GM18498 (cell line): ENCODE data around the gene HSF2.

ENCODE experiments used
- ATAC-seq: cut with Tn5 transposase; IDR thresholded peaks from one replicate; pipeline ENCODE4 v1.9.1; 2021; ENCODE audit warnings: mild to moderate bottlenecking, moderate library complexity; ENCODE audit not compliant: unreplicated experiment

HSF2 gene, protein sequence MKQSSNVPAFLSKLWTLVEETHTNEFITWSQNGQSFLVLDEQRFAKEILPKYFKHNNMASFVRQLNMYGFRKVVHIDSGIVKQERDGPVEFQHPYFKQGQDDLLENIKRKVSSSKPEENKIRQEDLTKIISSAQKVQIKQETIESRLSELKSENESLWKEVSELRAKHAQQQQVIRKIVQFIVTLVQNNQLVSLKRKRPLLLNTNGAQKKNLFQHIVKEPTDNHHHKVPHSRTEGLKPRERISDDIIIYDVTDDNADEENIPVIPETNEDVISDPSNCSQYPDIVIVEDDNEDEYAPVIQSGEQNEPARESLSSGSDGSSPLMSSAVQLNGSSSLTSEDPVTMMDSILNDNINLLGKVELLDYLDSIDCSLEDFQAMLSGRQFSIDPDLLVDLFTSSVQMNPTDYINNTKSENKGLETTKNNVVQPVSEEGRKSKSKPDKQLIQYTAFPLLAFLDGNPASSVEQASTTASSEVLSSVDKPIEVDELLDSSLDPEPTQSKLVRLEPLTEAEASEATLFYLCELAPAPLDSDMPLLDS

DNA sequence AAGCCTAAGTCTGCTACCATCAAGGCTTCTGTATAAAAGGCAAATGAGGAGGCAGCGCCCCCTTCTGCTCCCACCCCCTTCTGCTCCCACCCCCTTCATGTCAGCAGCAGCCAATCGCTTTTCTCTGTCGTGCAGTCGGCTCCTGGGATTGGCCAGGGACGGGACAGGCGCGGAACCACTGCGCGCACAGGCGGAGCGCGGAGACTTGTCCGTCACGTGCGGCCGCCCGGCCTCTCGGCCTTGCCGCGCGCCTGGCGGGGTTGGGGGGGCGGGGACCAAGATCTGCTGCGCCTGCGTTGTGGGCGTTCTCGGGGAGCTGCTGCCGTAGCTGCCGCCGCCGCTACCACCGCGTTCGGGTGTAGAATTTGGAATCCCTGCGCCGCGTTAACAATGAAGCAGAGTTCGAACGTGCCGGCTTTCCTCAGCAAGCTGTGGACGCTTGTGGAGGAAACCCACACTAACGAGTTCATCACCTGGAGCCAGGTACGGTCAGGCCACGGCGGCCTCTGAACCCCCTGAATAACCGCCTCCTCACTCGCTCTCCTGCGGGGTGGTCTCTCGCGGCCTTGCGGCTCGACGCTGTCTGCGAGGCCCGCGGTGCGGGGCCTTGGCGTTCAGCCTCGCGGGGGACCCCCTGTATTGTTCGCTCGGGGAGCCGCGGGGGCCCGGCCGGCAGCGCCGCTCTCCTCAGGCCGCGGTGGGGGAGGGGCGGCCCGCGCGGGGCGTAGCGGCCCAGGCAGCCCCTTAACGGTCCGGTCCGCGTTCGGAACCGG is at the start of gene HSF2:
Gene HSF2 (plus strand): TSS at position 305 of the 773 bp plus-strand sequence. CDS start 86 bp downstream, at position 391.
- peak; percentile 99 for ATAC-seq

DNA sequence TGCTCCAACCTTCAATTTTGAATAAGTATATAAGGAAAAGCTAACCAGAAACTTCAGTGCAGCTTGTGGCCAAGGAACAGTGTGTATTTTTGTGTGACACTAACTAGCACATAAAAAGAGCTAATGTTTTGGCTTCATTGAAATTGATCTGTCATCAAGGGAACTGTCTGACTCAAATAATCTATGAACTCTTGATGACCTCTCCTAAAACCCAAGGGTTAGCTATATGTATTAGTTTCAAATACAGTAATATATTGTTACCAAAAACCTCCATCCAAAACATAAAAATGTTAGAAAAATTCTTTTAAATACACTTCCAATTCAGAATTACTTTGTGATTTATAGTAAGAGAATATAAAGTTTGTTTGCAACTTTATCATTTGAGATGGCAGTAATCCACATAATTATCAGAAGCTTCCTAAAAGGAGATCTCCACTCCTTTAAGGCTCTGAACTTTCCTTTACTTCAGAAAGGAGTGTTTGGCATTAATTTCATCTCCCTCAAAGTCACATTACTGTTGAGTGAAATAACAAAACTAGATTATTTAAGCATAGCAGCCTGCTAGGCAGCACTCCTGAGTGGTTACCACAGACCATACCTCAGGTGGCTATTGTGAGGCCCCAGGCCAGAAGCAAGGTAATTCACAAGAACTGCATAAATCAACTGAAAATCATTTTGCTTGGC is 46.3 kb upstream of the HSF2 start:
- ATAC-seq, result no peak

DNA sequence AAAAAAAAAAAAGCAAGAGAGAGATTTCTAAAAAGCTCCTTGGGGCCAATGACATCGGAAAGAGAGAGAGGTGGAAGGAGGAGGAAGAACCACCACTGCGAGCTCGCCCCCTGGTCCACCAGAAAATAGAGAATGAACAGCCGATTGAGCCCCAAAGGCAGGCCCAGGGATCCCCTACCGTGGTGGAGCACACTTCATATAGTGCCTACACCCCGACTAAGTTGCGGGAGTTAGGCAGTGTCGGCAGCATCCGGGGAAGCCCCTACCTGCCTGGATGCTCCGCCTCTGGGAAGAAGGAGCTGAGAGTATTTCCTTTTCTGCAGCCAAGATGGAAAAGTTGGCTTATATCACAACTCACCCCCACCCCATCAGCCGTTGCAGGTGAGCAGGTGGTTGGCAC is 38.6 kb upstream of the HSF2 start:
- ATAC-seq, result no peak

DNA sequence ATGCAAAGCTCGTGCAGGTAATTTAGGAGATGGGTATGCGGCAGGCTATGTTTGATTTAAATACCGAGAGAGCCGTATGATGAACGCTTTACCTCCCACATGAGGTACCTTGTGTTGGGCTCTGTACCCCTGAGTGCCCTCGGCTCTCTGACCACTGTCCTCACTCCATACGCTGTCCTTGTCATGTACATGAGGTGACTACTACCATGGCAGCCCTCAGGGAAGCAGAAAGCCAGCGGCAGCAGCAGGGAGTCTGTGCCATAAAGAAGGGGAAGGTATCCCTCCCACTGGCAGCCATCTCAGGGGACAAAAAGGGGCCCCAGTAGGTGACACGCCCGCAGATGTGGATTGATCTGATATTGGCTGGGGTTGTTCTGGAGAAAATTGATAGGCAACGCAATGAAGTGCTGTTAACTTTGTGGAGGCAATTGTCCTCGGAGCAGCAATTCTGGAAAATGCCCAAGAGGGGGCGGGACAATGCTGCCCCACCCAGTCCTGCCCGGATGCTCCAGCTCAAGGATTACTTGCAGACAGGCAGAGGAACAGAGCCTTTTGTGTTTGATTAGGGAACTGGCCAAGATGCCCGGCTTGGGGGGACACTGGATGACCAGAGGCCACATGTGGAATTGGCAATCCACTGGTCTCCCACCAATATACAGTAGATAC is 38.0 kb upstream of the HSF2 start:
- no peak for ATAC-seq

DNA sequence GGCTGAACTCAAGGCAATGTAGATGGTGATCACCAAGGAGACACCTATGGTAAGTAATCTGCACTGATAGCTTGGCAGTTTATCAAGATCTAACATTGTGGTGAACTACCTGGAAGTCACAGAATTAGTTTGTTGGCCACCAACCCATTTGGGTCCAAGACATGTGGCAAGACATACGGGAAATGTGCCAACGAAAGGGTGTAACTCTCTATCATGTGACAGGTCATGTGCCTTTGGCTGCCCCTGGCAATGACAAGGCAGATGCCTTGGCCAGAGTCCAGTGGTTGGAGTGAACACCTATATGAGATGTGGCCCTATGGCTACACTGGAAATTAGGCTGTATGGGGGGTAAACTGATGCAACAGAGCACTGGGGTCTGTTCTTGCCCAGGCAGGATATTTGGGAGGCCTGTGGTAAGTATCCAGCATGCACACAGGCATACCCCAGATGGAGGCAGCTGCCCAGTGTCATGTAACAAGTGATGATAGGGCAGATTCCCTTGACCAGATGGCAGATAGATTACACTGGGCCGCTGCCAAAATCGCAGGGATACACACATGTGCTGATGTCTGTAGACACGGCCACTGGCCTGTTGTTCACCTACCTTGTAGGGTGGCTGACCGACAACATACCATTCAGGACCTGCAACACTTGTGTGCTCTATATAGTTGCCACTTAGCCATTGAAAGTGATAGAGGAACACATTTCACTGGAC is 35.5 kb upstream of the HSF2 start:
- ATAC-seq, result no peak

DNA sequence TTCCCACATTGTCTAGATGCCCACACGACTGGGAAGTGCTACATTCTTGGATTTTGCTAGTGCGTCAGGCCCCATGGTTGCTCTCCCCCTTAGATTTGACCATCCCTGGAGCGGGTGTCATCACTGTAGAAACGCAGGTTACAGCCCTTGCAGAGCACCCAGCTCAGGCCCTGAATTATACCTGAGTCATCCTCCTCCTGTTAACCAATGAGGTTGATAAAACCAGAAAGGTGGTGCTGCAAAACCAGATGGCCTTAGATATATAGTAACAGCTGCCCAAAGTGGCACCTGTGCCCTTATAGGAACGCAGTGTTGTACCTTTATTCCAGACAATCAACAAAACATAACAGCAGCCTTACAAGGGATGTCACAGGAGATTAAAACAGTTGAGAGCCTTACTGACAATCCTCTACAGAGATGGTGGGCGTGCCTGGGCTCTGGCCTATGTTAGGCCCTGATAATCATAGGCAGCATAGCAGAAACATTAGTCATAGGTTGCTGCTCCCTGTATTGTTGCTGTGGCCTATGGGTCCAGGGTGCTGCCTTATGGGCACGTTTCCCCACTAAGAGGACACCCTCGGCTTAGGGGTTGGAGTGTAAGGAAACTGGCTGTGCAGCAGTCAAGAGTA is 33.6 kb upstream of the HSF2 start:
- ATAC-seq, result no peak

DNA sequence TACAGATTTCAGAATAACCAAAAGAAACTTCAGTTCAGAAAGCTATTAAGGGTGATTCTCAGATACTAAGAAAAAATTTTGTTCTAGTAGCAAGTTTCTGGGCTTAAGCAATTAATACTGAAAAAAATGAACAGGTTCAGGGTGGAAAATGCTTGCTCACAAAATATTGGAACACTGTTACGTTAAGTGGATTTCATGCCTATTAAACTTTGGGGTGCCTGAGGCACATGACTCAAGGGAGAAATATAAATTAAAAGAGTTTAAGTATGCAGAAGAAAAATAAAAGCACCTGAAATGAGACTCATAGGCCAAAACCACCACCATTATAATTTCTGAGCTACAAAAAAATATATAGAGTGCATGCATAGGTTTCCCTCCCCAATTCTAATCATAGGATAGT is 32.3 kb upstream of the HSF2 start:
- ATAC-seq, result no peak

DNA sequence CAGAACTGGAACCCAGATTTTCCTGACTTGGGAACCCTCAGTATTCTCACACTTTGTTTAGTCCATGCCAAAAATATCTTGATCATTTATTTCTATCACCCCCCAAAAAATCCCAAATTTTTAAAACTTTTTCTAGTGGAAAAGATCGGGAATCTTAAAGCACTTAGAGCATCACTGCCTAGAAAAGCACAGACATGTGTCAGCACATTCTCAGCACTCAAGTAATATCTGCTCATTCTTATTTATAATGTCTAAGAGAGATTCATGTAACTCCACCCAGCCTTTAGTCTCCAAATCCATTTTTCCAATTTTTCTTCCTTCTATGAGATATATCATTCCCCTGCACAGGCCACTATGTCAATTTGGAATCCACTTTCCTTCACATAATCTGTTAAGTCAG is 29.9 kb upstream of the HSF2 start:
- no peak for ATAC-seq

DNA sequence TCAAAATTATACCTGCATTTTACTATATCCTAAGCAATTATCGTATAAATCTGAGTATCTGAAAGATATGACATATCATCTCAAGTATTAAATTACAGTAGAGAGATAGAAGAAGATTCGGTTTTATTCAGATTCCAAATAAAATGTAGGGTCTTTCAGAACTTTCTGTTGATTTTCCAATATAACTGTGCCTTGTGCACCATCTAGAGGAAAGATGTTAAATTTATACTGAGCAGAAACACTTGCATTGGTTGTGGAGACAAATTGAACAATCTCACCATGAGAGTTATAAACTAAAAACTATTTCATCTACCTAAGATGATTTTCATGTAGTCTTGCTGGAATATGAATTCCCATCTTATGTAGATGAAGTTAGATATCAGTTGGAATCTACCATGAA is 26.8 kb upstream of the HSF2 start:
- no peak for ATAC-seq

DNA sequence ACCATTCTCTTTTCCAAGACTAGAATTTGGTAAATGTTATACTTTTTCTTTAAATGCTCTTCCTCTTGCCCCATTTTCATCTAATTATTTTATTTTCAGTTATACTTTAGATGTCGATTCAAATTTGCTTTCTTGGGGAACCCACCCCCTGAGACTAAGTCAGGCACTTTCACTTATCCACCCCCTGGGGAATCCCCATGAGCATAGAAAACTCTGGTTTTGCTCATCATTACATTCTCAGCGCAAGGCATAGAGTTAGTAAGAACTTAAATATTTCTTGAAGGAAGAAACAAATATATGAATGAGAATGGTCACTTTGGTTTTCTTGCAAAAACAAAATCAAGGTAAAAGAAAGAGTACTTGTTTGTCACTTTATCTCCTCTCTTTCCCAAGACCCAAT is 25.1 kb upstream of the HSF2 start:
- no peak for ATAC-seq

DNA sequence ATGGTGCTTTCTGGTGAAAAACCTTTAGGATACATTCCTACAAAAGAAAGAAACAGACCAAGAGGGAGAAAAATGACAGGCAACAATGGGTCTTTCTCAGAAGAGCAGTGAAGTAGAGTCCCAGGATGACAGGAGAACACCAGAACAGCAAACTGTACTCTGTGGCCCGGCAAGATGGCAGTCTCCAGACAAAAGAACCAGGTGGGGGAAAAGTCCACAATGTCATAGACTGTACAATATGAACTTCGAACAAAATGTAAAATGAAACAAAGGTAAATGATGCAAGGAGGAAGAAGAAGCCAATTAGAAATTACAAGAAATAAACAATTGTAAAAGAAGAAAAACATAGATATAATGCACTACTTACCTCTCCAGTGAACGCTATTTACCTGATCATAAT is 23.2 kb upstream of the HSF2 start:
- ATAC-seq, result no peak

DNA sequence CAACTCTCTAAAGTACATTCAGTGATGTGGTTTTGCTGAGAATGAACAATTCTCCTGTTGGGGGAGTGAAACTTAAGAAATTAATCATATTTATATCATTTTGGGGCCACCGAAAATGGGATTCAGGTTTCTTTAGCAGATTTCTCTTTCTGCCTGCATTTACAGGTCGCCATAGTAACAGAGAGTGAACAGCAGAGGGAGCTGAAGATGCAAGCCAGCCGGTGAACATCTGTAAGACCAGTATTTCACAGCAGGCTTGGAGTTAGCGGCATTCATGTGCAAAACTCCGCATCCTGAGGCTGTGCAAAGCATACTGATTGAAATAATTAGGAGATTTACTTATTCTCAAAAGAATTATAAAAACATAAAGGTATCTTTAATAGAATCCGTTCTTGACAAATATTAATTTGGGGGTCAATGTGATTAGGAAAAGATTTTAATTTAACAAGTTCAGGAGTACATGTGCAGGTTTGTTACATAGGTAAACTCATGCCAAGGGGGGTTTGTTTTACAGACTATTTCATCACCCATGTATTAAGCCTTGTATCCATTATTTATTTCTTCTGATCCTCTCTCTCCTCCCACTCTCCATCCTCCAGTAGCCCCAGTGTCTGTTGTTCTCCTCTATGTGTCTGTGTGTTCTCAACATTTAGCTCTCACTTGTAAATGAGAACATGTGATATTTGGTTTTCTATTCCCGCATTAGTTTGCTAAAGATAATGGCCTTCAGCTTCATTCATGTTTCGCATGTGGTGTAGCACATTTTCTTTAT is 17.8 kb upstream of the HSF2 start:
- peak; percentile 100 for ATAC-seq

DNA sequence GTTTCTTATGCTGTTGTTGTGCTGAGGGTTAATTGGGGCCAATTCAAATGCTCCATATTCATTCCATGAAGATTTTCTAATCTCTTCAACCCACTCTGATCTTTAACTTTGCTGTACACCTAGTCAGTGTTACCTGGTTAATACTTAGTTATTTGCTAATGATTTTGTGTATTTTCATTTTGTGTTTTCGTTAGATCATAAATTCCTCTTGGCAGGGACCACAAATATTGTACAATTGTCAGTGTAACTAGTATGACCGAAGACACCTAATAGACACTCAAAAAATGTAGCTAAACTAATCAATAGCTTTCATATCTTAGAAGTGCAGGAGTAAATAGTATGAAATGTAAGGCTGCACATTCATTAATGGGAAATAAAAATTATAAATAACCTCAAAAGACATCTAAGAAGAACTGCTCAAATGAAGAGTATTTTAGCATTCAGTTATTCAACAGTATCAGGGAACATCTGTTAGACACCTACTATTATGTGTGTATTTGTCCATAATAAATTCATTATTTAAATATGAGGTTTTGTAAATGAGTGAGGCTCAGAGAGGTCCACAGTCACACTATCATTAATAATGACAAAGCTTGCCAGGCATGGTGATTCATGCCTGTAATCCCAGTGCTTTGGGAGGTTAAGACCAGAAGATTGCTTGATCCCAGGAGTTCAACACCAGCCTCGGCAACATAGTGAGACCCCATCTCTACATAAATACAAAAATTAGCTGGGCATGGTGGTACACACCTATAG is 13.4 kb upstream of the HSF2 start:
- ATAC-seq, result no peak

DNA sequence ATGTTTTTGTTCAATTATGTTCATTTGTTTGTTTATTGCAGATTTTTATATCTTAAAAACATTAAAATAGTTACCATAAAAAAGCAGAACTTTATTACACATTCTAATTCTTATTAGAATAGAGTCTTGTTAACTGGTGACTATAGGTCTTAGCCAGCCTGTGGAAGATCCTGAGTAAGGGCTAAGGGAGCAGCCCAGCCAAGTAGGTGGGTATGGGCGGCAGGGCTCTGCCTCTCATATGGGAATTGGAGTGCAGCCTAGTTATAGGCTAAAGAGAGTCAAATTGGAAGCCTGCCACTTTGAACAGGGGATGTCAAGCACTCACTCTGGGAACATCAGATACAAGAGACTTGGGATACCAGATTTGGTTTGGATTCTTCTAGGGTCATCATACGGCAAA is 10.5 kb upstream of the HSF2 start:
- no peak for ATAC-seq

DNA sequence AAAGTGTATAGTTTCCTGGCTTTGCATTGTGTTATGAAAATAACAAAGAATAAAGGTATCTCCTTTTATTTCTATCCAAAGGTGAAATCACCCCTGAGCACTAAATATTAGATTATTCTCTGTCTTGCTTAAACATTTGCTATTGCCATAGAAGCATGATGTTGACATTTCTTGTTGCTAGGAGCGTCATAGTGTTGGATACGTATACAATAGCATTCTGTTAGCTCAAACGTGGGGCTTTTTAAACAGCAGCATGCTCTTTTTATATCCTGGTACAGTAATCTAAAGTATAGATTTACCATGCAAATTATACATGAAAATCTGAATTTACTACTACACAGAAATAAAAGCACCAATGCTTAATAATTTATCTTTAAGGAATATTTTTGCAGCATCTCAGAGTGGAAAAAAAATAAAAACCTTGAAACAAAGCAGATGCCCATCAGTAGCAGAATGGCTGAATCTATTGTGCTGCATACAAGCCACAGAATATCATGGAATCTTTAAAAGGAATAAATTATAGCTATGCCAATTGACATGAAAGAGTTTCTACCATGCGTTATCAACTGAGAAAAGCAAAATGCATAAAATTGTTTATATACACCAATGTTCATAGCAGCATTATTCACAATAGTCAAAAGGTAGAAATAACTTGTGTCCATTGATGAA is 9.6 kb upstream of the HSF2 start:
- ATAC-seq, result no peak

DNA sequence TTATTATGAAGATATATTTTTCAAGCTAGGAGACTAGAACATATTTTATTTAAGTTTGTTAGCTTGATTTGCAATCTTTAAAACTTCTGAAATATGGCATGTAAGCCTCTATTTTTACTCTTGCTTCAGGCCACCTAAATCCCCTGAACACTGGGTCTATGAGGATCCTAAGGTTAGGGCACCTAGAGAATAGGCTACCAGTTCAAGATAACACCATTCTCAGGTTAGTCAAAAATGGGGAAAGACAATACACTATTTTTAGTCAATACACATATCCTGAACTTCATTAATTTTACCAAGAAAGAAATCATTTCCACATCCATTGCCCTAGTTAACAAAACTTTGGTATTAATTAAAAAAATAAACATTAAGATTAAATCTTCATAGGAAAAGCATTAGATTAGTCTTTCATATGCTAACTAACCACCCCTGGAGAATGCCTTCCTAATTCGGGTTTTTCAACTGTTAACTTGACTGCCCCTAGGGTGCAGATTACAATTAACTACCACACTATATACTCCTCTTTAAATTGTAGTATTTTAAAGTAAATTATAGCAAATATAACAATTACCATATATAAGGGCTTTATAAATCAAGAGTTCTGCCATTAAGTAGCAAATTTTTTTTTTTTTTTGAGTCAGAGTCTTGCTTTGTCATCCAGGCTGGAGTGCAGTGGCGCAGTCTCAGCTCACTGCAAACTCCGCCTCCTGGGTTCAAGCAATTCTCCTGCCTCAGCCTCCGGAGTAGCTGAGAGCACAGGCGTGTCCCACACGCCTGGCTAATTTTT is 6.7 kb upstream of the HSF2 start:
- ATAC-seq, result no peak

DNA sequence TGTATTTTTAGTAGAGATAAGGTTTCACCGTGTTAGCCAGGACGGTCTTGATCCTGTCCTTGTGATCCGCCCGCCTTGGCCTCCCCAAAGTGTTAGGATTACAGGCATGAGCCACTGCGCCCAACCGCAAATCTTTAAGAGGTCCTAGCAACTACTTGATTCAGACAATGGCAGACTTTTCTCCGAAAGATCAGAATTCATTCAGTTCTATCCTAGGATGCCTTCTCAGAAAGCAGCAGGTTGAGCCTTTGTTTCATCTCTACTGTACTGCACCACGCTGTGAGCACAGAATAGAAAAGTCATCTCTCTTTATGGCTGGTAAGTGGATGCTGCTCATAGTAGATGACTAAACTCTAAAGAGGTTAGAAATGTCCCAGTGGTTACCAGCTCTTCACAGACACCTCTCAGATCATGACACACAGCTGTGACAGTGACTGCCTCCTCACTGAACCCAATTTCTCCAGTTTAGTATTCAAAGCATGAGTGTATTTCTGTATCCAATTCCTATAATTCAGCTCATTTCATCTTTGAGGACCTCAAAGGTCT is 6.0 kb upstream of the HSF2 start:
- ATAC-seq, result peak; percentile 65
